Measurements from ENCODE around the gene CIC.
A peak's percentile ranks its signal among the peaks of the same experiment; 100 is the strongest.

Gene CIC

DNA sequence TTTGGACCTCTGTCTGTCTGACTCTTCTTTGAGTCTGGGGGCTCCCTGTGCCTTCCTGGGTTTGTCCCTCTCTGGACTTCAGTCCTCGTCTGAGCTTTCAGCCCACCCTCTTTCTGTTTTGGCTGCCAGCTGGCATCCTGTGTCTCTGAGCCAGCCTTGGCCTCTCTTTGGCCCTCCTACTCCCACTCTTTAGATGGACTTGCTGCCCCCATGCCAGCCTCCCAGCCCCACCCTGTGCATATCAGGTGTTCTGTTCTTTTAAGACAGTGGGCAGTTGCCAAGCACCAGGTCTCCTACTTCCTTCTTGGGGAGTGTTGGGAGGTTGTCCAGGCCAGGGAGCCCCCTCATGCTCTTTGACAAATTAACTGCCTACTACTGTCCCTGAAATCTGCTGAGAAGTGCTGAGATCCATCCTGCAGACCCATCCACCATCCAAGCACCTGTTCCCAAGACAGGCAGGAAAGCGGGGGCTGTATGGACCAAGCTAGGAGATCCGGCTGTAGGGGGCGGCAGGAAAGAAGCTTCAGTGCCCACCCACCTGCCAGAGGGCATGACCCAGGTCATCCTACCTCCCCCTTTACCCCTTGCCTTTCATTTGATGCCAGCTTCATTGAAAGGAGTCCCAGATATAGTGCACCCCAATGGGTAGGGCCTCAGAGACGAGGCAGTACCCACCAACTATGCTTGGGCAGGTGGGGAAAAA, 9.6 kb downstream of the CIC start:
- DNase-seq = no peak

- DNase-seq = no peak
Observed at GRCh38 chr19:42279155-42279901, 10.3 kb downstream of the CIC start.

DNA sequence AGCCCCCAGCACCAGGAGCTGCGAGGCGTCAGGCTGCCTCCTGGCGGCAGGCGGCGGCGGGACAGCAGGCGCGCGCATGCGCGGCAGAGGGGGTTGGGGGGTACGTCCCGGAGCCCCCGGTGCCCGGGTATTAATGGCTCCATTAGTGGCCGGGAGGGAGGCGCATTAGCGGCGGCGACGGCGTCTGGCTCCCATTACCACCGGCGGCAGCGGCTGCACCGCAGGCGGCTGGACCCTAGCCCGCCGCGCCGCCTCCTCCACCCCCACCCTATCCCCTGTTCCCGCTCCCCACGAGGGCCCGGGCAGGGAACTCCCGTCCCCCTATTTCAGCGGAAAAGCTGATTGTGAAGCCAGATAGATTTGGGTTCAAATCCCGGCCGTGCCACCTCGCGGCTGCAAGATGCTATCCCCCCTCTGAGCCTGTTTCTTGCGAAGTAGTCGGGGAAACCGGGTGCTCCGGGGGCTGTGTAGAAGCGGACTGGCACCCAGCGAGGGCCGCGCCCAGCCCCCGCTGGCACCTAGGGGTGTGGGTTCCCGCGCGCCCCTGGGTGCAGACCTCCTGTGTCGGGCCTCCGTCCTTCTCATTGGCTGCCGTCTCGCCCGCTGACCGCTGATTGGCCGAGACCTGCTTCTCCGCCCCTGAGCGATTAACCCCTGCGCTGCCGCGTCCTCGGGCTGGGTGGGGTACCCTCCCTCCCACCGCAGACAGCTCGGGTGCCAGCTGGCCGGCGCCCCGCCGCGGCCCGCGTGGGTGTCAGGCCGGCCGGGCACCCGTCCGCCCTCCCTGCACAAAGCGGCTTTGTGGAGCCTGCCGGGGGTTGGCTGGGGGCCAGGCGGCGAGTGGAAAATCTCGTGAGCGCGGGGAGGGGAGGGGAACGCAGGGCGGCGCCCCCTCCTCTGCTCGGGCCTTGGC, 11.1 kb downstream of the CIC start:
- DNase-seq = peak; percentile 91

GRCh38 chr19:42280815-42281145, 11.7 kb downstream of the CIC start:
- DNase-seq = peak; percentile 62

GRCh38 chr19:42281146-42281826, 12.2 kb downstream of the CIC start:
- peak; percentile 21 for DNase-seq

DNA sequence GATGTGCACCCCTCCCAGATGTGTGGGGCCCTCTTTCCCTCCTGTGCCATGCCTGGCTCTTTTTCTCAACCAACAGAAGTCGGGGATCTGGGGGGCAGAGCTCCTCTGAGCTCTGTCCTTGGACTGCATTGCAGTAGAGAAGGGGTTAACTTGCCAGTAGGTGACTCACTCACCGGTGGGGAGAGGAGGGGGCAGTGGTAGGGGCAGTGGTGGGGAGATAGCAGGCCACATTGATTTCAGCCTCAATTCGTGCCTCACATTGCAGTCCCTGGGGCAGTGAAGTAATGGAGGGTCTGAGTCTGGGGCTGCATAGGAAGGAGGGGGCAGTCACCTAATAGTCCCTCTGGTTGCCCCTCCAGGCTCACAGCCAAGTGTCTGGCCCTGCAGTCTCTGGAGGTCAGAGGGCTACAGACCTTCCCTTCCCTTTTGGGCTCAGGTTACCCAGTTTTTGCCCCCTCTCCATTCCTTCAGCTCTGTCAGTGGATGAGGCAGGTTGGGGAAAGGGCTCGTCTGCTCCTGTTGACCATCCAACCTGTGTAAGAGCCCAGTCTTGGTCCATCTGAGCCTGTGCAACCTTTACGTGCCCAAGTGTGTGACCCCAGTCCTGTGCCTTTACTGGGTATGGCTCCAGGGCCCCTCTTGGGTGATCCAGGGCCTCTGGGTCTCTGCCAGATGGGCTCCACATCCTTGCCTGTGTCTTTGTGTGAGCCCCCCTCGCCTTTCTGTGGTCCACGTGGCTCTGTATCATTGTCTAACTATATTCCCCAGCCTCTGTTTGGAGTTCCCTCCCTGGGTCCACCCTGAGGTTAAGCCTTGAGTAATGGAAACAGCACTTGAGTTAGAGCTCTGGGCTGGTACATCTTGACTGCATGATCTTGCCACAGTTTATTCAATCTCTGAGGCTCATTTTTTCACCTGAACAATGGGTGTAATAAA, 13.0 kb downstream of the CIC start:
- DNase-seq = peak; percentile 16

GRCh38 chr19:42282819-42283187, 13.8 kb downstream of the CIC start:
- DNase-seq = no peak

- DNase-seq = peak; percentile 84
Observed at GRCh38 chr19:42283188-42284065, 14.4 kb downstream of the CIC start.

DNA sequence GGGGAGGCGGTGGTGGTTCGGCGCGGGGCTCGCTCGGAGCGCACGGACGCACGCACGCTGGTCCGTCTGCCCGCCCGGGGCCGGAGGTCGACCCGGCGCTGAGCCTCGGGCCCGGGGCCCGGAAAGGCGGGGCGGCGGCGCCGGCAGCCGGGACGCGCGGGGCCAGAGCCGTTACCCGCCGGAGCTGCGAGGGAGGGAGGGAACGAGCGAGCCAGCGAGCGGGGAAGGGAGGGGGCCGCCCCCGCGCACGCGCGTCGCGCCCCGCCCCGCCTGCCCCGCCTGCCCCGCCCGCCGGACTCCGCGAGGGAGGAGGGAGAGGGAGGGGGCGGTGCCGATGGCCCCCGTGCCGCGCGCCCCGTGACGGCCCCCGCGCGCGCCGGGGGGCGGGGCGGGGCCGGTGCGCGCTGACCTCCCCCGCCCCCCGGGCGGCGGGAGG, 15.0 kb downstream of the CIC start:
- peak; percentile 68 for DNase-seq

DNA sequence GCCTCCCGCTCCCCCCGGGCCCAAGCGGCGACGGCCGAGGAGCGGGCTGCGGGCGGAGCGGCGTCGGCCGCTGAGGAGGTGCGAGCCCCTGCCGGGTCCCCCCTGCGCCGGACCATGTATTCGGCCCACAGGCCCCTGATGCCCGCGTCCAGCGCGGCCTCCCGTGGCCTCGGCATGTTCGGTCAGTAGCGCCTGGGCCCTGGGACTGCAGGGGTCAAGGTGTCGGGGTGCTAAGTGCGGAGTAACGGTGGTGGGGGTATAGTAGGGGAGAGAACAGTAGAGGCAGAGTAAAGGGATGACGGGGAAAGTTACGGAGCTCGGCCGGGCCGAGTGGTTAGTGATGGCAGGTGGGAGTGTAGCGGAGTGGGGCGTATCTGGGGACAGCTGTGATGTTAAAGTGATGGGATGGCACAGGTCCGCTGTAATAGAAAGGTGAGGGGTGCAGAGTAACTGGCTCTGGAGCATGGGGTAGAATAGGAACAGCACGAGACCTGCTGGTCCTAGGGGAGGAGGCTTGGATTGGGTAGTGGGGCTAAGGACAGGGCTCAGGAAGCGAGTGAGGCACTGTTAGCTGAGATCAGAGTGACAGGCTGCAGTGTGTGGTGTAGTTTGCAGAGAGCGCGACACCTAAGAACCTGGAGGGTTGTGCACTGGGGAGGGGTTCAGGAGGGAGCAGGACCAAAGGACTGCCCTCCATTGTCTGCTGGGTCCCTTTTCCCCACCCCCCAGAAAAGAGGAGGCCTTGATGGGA, 15.7 kb downstream of the CIC start:
- peak; percentile 62 for DNase-seq

DNA sequence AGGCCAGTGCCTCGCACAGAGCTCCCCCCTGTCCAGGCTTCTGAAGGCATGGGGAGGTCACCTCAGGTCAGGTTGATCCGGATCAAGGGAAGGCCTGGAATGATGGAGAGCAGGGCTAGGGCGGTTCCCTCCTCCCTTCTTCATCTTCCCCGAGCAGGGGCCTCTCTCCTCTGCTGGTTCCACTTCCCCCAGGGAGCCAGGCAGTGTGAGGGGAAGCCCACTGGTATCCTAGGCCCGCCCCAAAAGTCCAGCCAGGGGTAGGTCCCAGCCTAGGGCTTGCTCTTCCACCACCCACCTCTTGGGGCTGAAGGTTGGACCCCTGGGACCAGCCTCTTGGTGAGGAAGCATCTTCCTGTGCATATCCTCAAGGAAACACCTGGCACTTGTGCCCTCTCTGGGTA, 16.5 kb downstream of the CIC start:
- DNase-seq = no peak

DNA sequence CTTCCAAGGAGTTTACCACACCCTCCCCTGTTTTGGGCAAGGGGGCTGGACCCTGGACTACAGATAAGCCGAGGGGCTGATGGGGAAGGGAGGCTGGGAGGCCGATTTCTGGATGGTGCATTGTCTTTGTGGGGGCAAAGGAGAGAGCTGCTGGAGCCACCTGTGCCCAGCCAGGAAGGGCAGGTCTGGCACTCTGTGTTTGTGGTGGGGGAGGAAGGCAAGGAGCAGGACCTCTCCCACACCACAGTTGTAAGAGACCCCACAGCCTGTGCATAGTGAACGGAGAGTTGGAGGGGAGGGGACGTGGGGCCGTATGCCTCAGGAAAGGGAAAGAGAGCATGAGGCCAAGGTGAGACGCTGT, 16.9 kb downstream of the CIC start:
- no peak for DNase-seq

GRCh38 chr19:42286349-42287016, 17.4 kb downstream of the CIC start:
- DNase-seq = peak; percentile 46

DNA sequence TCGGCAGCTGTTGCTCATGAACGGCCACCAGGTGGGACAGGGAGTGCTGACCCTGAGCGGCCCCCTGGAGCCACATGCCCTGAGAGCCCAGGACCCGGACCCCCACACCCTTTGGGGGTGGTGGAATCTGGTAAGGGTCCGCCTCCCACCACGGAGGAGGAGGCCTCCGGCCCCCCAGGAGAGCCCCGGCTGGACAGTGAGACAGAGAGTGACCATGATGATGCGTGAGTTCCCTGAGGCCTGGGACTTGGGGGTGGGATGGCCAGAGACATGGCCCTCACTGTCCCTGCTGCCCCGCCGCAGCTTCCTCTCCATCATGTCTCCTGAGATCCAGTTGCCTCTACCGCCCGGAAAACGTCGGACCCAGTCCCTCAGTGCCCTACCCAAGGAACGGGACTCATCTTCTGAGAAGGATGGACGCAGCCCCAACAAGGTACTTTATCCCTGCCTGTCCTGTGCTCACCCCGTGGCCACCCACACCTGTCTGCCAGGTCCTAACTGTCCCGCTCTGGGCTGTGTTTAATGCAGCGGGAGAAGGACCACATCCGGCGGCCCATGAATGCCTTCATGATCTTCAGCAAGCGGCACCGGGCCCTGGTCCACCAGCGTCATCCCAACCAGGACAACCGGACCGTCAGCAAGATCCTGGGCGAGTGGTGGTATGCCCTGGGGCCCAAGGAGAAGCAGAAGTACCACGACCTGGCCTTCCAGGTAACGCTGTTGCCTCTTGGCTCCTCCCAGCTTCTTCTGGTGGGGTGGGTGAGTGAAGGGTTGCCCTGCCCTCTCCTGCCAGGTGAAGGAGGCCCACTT, 18.2 kb downstream of the CIC start:
- no peak for DNase-seq

DNA sequence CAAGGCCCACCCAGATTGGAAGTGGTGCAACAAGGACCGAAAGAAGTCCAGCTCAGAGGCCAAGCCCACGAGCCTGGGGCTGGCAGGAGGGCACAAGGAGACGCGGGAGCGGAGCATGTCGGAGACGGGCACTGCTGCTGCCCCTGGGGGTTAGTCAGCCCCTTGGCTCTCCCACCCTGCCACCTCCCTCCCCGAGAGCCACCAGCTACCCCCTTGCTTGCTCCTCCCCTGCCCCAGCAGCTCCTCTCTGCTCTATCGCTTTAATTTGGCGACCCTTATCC, 18.7 kb downstream of the CIC start:
- no peak for DNase-seq

DNA sequence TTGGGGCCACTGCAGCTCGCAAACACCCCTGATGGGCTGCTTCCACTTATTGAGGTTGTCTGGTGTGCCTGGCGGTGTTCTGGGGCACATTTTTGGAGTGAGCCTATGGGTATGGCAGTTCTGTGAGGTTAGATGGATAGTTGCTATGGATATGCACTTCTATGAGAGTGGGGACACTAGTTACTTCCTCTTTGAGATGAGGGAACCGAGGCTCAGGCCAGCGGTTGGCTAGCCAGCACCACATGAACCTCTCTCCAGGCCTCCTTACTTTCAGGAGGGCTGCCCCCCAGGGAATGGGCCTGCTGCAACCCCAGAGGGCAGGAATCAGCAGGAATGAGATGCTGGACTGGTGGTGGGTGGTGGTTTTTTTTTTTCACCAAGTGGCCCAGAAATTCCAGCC, 19.3 kb downstream of the CIC start:
- no peak for DNase-seq

- no peak for DNase-seq
Observed at GRCh38 chr19:42288881-42289555, 20.0 kb downstream of the CIC start.

GRCh38 chr19:42289556-42290041, 20.5 kb downstream of the CIC start:
- no peak for DNase-seq

All from DMS79 treated with DMSO at 0.1 percent for 48 hours (cell line).